Astrocyte (in vitro differentiated cells and primary cell): Measurements from ENCODE around the gene PTPRO. TPM values are rescaled to one million over a fixed set of nuclear protein-coding genes. Genes with fewer than 3 reads are reported as not detected.

ENCODE experiments used
- DNase-seq: peaks from one replicate; pipeline ENCODE4 v3.0.0-alpha.2; 2010; ENCODE audit warnings: low read depth
- FAIRE-seq: peaks from 2 replicates; lab custom pipeline; 2011; peaks lifted over from hg19 to GRCh38; lab: Jason Lieb, UNC
- H2AFZ ChIP-seq: 2 replicates; pipeline ENCODE4 v1.6.0; 2012; ENCODE audit warnings: low read depth, low read length, inconsistent platforms
- H3K27ac ChIP-seq: 2 replicates; pipeline ENCODE4 v1.5.1; 2011; ENCODE audit warnings: low read depth, low read length, inconsistent platforms
- H3K27me3 ChIP-seq: 2 replicates; pipeline ENCODE4 v1.6.0; 2011; ENCODE audit warnings: low read length, inconsistent platforms; ENCODE audit not compliant: insufficient read depth
- H3K36me3 ChIP-seq: 2 replicates; pipeline ENCODE4 v1.5.1; 2011; ENCODE audit warnings: low read length, inconsistent platforms; ENCODE audit not compliant: insufficient read depth
- H3K4me1 ChIP-seq: 2 replicates; pipeline ENCODE4 v1.5.1; 2011; ENCODE audit warnings: low read length, inconsistent platforms; ENCODE audit not compliant: insufficient read depth
- H3K4me2 ChIP-seq: 2 replicates; pipeline ENCODE4 v1.6.0; 2012; ENCODE audit warnings: low read length, inconsistent platforms
- H3K4me3 ChIP-seq: 2 replicates; pipeline ENCODE4 v1.5.1; 2011; ENCODE audit warnings: low read depth, mild to moderate bottlenecking, low read length, inconsistent platforms; ENCODE audit not compliant: insufficient read depth
- H3K79me2 ChIP-seq: 2 replicates; pipeline ENCODE4 v1.6.0; 2012; ENCODE audit warnings: mild to moderate bottlenecking, low read length, inconsistent platforms; ENCODE audit not compliant: insufficient read depth
- H3K9ac ChIP-seq: 2 replicates; pipeline ENCODE4 v1.6.0; 2012; ENCODE audit warnings: mild to moderate bottlenecking, low read length, inconsistent platforms
- H3K9me3 ChIP-seq: 2 replicates; pipeline ENCODE4 v1.5.1; 2012; ENCODE audit warnings: low read depth, mild to moderate bottlenecking, low read length, inconsistent platforms; ENCODE audit not compliant: insufficient read depth
- H4K20me1 ChIP-seq: 2 replicates; pipeline ENCODE4 v1.6.0; 2012; ENCODE audit warnings: low read length, inconsistent platforms; ENCODE audit not compliant: insufficient read depth
- H3K27ac Mint-ChIP-seq: one replicate; pipeline ENCODE4 v1.8.0; 2021; ENCODE audit warnings: mild to moderate bottlenecking, mixed read lengths; ENCODE audit not compliant: unreplicated experiment
- H3K27me3 Mint-ChIP-seq: one replicate; pipeline ENCODE4 v1.8.0; 2021; ENCODE audit warnings: low read depth, mixed read lengths; ENCODE audit not compliant: unreplicated experiment
- H3K36me3 Mint-ChIP-seq: one replicate; pipeline ENCODE4 v1.8.0; 2021; ENCODE audit warnings: low read depth, mixed read lengths; ENCODE audit not compliant: unreplicated experiment
- H3K4me1 Mint-ChIP-seq: one replicate; pipeline ENCODE4 v1.8.0; 2021; ENCODE audit warnings: low read depth, mixed read lengths; ENCODE audit not compliant: unreplicated experiment
- H3K4me3 Mint-ChIP-seq: one replicate; pipeline ENCODE4 v1.8.0; 2021; ENCODE audit warnings: mild to moderate bottlenecking, moderate library complexity, mixed read lengths; ENCODE audit not compliant: unreplicated experiment
- H3K9me3 Mint-ChIP-seq: one replicate; pipeline ENCODE4 v1.8.0; 2021; ENCODE audit warnings: mild to moderate bottlenecking, mixed read lengths; ENCODE audit not compliant: unreplicated experiment
- EZH2 ChIP-seq: IDR thresholded peaks from 2 replicates; pipeline ENCODE4 v1.6.1; 2012; ENCODE audit warnings: mild to moderate bottlenecking, low read length, inconsistent platforms; ENCODE audit not compliant: insufficient read depth
- total RNA-seq: library from RNA; stranded (reverse); gene quantifications from 2 replicates; pipeline ENCODE4 v1.2.1, GENCODE V29; 2021
- TF ChIP-seq, protein P1 (sequence below): IDR thresholded peaks from 2 replicates; pipeline ENCODE4 v1.5.1; 2011; ENCODE audit warnings: low read depth, mild to moderate bottlenecking, inconsistent platforms, low read length, moderate library complexity; ENCODE audit not compliant: insufficient read depth

PTPRO gene
- total RNA-seq, 1 donor from 2014 or later: 0.39 TPM

DNA sequence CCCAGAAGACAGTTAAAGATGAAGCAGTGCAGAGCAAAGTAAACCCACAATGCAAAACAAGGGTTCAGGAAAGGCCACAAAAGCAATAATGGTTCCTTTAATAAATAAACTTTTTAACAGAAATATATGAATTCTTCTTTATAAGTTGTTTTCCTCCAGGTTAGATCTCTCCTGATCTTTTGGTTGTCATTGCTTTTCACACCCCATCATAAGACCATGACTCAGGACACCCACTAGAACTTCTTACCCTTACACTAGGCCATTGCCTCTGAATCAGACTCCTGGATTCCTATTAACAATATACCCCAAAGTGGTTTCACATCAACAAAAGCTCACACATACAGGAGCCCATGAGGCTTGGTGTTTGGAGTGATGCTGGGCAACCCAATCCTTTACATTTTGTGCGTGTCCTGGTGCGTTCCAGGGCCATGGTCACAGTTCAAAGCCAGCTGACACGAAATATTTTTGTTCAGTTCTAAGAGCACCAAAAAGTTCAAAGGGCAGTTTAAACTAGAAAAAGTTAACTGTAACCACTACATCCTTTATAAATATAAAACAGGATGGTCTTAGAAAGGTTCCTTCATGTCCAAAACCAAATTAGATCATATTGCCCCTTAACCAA is 279.9 kb downstream of the PTPRO start:
- H3K36me3 ChIP-seq: no peaks in the 10 kb centered on the region
- H3K9me3 ChIP-seq: no peaks in the 10 kb centered on the region
- TF ChIP-seq EZH2: no peak
- TF ChIP-seq, protein P1, sequence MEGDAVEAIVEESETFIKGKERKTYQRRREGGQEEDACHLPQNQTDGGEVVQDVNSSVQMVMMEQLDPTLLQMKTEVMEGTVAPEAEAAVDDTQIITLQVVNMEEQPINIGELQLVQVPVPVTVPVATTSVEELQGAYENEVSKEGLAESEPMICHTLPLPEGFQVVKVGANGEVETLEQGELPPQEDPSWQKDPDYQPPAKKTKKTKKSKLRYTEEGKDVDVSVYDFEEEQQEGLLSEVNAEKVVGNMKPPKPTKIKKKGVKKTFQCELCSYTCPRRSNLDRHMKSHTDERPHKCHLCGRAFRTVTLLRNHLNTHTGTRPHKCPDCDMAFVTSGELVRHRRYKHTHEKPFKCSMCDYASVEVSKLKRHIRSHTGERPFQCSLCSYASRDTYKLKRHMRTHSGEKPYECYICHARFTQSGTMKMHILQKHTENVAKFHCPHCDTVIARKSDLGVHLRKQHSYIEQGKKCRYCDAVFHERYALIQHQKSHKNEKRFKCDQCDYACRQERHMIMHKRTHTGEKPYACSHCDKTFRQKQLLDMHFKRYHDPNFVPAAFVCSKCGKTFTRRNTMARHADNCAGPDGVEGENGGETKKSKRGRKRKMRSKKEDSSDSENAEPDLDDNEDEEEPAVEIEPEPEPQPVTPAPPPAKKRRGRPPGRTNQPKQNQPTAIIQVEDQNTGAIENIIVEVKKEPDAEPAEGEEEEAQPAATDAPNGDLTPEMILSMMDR: no peak
- H3K9me3 Mint-ChIP-seq: no peaks in the 10 kb centered on the region
- no peak overlapping the region for H2AFZ ChIP-seq
- no peaks in the 10 kb centered on the region for H3K27me3 Mint-ChIP-seq
- no peak overlapping the region for H3K27ac Mint-ChIP-seq
- FAIRE-seq: no peak
- H3K4me3 Mint-ChIP-seq: no peak overlapping the region
- H3K4me3 ChIP-seq: no peak overlapping the region
- H3K27ac ChIP-seq: no peak overlapping the region
- no peaks in the 10 kb centered on the region for H3K27me3 ChIP-seq
- DNase-seq: no peak
- no peaks in the 10 kb centered on the region for H3K79me2 ChIP-seq
- no peak overlapping the region for H3K9ac ChIP-seq
- peaks cover 12% of the 10 kb centered on the region for H3K4me1 ChIP-seq
- H3K4me2 ChIP-seq: no peak overlapping the region
- H3K4me1 Mint-ChIP-seq: peaks cover 19% of the 10 kb centered on the region
- H3K36me3 Mint-ChIP-seq: no peaks in the 10 kb centered on the region
- no peaks in the 10 kb centered on the region for H4K20me1 ChIP-seq

DNA sequence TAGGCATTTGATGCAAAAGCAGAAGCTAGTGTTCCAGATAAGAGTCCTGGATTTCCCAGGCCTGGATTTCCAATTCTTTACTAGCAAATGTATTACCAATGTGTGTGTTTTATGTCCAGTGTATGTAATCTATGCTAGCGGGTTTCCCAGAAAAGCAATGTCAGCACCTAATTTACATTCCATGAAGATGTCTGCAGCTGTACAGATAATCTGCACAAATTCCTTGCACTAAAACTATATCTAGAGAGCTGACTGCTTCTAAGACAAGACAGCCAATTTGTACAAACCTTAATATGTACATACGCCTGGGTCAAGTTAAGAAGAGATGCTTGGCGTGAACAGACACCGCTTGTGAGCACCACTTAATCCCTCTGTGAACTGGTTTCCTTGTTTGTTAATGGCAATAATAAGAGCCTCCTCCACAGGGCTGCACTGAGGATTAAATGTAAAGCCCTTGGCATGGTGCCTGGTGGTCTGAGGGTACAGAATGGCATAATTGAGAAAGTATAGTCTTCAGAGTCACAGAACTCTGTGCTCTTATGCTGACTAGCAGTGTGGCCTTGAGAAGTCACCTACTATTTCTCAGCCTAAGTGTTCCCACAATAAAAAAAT is 281.3 kb downstream of the PTPRO start:
- Histone ChIP-seq H3K9me3 (no peaks in the 10 kb centered on the region), H3K36me3 (no peaks in the 10 kb centered on the region), H3K27ac (no peak overlapping the region), H3K4me1 (peaks cover 12% of the 10 kb centered on the region), H3K4me3 (no peak overlapping the region), H2AFZ (no peak overlapping the region), H3K27me3 (no peaks in the 10 kb centered on the region), H3K4me2 (no peak overlapping the region), H3K79me2 (no peaks in the 10 kb centered on the region), H3K9ac (no peak overlapping the region), H4K20me1 (no peaks in the 10 kb centered on the region)
- H3K4me1 Mint-ChIP-seq: peaks cover 19% of the 10 kb centered on the region
- no peak overlapping the region for H3K4me3 Mint-ChIP-seq
- no peaks in the 10 kb centered on the region for H3K36me3 Mint-ChIP-seq
- TF ChIP-seq EZH2: no peak
- TF ChIP-seq, protein P1: no peak
- no peaks in the 10 kb centered on the region for H3K9me3 Mint-ChIP-seq
- FAIRE-seq (no peak), DNase-seq (no peak)
- H3K27ac Mint-ChIP-seq: no peak overlapping the region
- no peaks in the 10 kb centered on the region for H3K27me3 Mint-ChIP-seq

DNA sequence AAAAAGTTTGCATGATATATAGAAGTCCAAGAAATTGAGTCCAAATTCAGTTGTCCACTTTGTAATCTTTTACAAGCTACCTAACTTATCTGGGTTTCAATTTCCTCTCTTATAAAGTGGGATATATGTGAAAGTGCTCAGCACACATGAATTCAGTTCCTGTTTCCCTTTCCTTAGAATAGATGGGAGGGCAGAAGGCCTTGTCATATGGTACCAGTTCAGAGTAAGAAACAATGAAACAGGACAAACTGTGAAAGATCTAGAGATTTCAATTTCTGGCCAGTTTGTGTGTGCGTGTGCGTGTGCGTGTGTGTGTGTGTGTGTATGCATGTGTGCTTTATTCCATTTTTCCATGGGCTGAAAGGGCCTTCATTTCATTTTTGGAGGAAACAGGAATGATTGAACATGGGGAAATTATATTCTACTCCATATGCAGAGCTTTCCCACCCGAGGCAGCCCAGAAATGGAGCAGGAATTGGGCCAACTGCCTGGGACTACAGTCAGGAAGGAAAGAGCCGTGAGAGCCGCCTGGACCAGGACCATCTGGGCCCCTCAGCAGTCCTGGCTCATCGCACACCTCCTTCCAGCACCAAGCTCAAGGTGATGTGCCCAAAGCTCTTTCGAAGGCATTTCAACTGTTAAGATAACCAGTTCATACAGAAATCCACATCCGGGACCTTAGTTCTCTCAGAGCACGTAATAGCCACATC is 283.7 kb downstream of the PTPRO start:
- H3K27me3 Mint-ChIP-seq: no peaks in the 10 kb centered on the region
- no peak overlapping the region for H3K4me2 ChIP-seq
- H3K27ac Mint-ChIP-seq: no peak overlapping the region
- TF ChIP-seq EZH2: no peak
- TF ChIP-seq, protein P1: no peak
- H3K4me3 Mint-ChIP-seq: no peak overlapping the region
- no peaks in the 10 kb centered on the region for H3K36me3 Mint-ChIP-seq
- H3K27ac ChIP-seq: no peak overlapping the region
- no peaks in the 10 kb centered on the region for H3K9me3 Mint-ChIP-seq
- DNase-seq (no peak), FAIRE-seq (no peak)
- no peak overlapping the region for H2AFZ ChIP-seq
- H3K9me3 ChIP-seq: no peaks in the 10 kb centered on the region
- no peak overlapping the region for H3K4me3 ChIP-seq
- H3K9ac ChIP-seq: no peak overlapping the region
- H4K20me1 ChIP-seq: no peaks in the 10 kb centered on the region
- H3K4me1 Mint-ChIP-seq: peaks cover 14% of the 10 kb centered on the region
- no peaks in the 10 kb centered on the region for H3K27me3 ChIP-seq
- H3K36me3 ChIP-seq: no peaks in the 10 kb centered on the region
- peaks cover 5% of the 10 kb centered on the region for H3K4me1 ChIP-seq
- no peaks in the 10 kb centered on the region for H3K79me2 ChIP-seq
